ENCODE measurements around the gene AOC2. TPM values are rescaled to one million over a fixed set of nuclear protein-coding genes. Genes with fewer than 3 reads are reported as not detected.
A peak's percentile ranks its signal among the peaks of the same experiment; 100 is the strongest.

AOC2 gene
- total RNA-seq, 2 donors from 2014 or later = 1.9 to 2.6 TPM

DNA sequence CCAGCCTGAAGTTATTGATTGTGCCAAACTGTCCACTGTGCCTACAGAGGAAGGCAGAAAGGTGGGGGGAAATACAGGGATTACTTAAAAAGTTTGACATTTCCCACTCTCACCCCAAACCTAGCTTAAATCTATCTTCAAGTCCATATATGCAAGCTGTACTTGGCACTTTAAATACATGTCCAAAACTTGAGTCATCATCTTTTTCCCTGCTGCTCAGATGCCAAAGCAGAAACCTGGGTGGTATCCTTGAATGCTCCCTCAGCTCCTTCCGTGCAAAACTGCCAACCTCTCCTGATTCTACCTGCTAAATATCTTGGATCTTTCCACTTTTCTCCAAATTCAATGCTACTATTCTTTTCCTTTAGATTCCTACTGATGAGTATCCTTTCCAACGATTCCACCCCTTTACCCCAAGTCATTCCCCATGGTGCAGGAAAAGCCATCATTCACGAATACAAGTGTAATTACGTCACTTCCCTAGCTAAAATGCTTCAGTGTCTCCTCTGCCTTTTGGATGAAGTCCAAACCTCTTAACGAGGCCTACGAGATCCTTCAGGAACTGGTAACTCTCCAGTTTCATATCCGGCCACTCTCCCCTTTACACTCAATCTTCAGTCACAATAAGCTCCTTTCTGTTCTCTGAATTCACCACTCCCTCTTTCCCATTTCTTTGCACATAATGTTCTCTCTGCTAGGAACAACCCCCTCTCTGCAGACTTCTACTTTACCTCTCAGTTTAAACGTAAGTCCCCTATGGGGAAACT lies 29.6 kb upstream of the AOC2 start:
- DNase-seq (no peak), ATAC-seq (no peak)
- H3K4me3 Mint-ChIP-seq = no peak overlapping the region
- H3K36me3 Mint-ChIP-seq (ENCODE audit: low read depth) = peaks cover 25% of the 10 kb centered on the region
- H3K9me3 ChIP-seq (ENCODE audit: control insufficient read depth, low read length, poor library complexity, severe bottlenecking) = no peaks in the 10 kb centered on the region
- H3K27me3 Mint-ChIP-seq = no peaks in the 10 kb centered on the region
- H3K27ac Mint-ChIP-seq = no peak overlapping the region
- H3K4me1 Mint-ChIP-seq = peaks cover 10% of the 10 kb centered on the region

- DNase-seq (no peak), ATAC-seq (no peak)
- H3K9me3 ChIP-seq (ENCODE audit: control insufficient read depth, low read length, poor library complexity, severe bottlenecking) = no peaks in the 10 kb centered on the region
- Mint-ChIP-seq H3K4me3 (no peak overlapping the region), H3K36me3 (ENCODE audit: low read depth) (peaks cover 19% of the 10 kb centered on the region), H3K27ac (peak overlapping the region; percentile 49), H3K27me3 (no peaks in the 10 kb centered on the region), H3K4me1 (peaks cover 17% of the 10 kb centered on the region)
These were observed 26.5 kb upstream of the AOC2 start for GRCh38 chr17:42817866-42818265.

DNA sequence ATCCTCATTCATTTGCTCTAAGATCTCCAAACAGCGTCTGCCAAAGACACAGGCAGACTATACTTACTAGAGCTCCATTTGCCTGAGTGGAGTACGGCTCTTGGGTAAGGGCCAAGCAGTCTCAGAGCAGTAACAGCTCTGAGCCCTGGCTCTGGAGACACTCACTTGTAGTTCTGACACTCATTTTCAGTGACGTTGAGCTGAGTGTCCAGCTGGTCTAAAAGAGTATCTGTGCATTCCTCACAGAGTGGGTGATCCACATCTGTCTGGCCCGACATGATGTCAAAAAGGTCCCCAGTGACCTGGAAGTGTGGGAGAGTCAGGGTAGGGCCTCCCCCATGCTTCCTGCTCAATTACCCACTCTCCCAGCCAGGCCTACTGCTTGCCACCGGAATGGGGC lies 26.0 kb upstream of the AOC2 start:
- ATAC-seq (no peak), DNase-seq (no peak)
- Mint-ChIP-seq H3K27ac (peak overlapping the region; percentile 49), H3K27me3 (no peaks in the 10 kb centered on the region), H3K4me1 (peaks cover 18% of the 10 kb centered on the region), H3K36me3 (ENCODE audit: low read depth) (peaks cover 19% of the 10 kb centered on the region), H3K4me3 (no peak overlapping the region)
- H3K9me3 ChIP-seq (ENCODE audit: control insufficient read depth, low read length, poor library complexity, severe bottlenecking) = no peaks in the 10 kb centered on the region

DNA sequence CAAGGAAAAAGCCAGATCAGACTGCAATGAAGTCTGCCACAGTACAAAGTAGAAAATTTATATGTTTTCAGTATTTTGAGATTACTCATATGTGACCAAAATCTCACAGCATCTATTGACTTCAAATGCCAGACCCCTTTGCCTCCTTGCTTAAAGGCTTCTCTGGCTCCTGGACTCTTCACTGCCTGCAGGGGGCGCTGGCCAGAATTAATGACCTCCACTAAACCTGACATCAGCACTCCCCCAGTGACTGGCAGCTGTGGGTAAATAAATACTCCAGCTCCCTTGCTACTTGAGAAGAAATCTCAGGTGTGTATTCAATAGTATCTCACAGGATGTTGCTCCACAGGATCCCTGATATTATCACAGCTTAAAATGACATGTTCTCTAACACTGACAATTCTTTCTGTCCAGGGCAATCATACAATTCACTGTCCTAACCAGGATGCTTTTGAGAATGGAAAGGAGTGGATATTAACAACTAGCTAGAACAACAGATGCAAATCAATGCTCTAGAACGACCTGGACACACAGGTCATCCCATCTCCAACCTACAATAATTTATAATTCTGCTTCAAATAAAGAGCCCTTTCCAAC lies 24.3 kb upstream of the AOC2 start:
- peaks cover 10% of the 10 kb centered on the region for H3K36me3 Mint-ChIP-seq (ENCODE audit: low read depth)
- H3K4me3 Mint-ChIP-seq = no peak overlapping the region
- H3K4me1 Mint-ChIP-seq = peaks cover 23% of the 10 kb centered on the region
- H3K27ac Mint-ChIP-seq = no peak overlapping the region
- H3K9me3 ChIP-seq (ENCODE audit: control insufficient read depth, low read length, poor library complexity, severe bottlenecking) = no peaks in the 10 kb centered on the region
- no peak for ATAC-seq
- DNase-seq = peak; percentile 47
- H3K27me3 Mint-ChIP-seq = no peaks in the 10 kb centered on the region

DNA sequence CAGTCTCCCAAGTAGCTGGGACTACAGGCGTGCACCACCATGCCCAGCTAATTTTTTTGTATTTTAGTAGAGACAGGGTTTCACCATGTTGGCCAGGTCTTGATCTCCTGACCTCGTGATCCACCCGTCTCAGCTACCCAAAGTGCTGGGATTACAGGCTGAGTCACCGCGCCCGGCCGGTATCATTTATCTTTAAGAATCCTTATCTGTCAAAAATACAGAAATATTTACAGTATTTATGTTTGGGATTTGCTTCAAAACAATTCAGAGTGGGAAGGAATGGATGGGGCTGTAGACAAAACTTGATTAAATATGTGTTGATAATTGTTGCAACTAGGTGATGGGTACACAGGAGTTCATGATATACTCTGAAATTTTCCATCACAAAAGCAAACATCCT lies 23.2 kb upstream of the AOC2 start:
- ATAC-seq (no peak), DNase-seq (no peak)
- Mint-ChIP-seq H3K27ac (no peak overlapping the region), H3K4me3 (no peak overlapping the region), H3K36me3 (ENCODE audit: low read depth) (peaks cover 7% of the 10 kb centered on the region), H3K27me3 (no peaks in the 10 kb centered on the region), H3K4me1 (peaks cover 19% of the 10 kb centered on the region)
- H3K9me3 ChIP-seq (ENCODE audit: control insufficient read depth, low read length, poor library complexity, severe bottlenecking) = no peaks in the 10 kb centered on the region

- no peaks in the 10 kb centered on the region for H3K9me3 ChIP-seq (ENCODE audit: control insufficient read depth, low read length, poor library complexity, severe bottlenecking)
- Mint-ChIP-seq H3K27ac (no peak overlapping the region), H3K4me1 (peaks cover 25% of the 10 kb centered on the region), H3K27me3 (peaks cover 9% of the 10 kb centered on the region), H3K36me3 (ENCODE audit: low read depth) (peaks cover 7% of the 10 kb centered on the region), H3K4me3 (no peak overlapping the region)
- DNase-seq (no peak), ATAC-seq (no peak)
These were observed 16.9 kb upstream of the AOC2 start for GRCh38 chr17:42827472-42827871.

GRCh38 chr17:42830971-42831370 lies 13.4 kb upstream of the AOC2 start:
- Mint-ChIP-seq H3K4me3 (no peak overlapping the region), H3K36me3 (ENCODE audit: low read depth) (peaks cover 7% of the 10 kb centered on the region), H3K27ac (peak overlapping the region; percentile 57), H3K27me3 (peaks cover 9% of the 10 kb centered on the region), H3K4me1 (peaks cover 27% of the 10 kb centered on the region)
- DNase-seq (no peak), ATAC-seq (no peak)
- H3K9me3 ChIP-seq (ENCODE audit: control insufficient read depth, low read length, poor library complexity, severe bottlenecking) = no peaks in the 10 kb centered on the region

DNA sequence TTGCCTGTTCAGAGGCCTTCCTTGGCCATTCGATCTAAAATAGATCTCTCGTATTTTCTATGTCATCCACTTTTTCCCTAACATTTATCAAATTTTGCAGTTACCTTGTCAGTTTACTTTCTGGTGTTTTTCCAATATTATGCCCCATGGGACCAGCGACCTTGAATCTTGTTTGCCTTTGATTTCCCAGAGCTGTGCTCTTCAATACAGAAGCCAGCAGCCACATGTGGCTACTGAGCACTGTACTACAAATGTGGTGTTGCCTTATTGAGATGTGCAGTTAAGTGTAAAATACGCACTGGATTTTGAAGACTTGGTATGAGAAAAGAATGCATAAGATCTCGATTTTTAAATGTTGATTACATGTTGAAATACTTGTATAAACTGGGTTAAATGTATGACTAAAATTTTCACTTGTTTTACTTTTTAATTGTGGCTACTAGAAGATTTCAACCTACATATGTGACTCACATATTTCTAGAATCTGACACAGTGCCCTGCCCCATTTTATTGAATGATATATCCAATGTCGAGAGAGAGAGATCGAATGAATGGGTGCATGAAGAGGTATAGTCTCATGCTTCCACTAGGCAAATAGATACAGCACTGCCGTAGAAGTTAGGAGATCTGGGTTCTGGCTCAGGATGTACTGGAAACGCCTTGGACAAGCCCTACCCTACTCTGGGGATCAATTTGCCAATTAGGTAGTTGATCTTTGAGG lies 12.0 kb upstream of the AOC2 start:
- Mint-ChIP-seq H3K27me3 (peaks cover 9% of the 10 kb centered on the region), H3K36me3 (ENCODE audit: low read depth) (peaks cover 7% of the 10 kb centered on the region), H3K27ac (peak overlapping the region; percentile 99), H3K4me3 (peak overlapping the region; percentile 95), H3K4me1 (peaks cover 27% of the 10 kb centered on the region)
- DNase-seq (no peak), ATAC-seq (peak; percentile 24)
- no peaks in the 10 kb centered on the region for H3K9me3 ChIP-seq (ENCODE audit: control insufficient read depth, low read length, poor library complexity, severe bottlenecking)

DNA sequence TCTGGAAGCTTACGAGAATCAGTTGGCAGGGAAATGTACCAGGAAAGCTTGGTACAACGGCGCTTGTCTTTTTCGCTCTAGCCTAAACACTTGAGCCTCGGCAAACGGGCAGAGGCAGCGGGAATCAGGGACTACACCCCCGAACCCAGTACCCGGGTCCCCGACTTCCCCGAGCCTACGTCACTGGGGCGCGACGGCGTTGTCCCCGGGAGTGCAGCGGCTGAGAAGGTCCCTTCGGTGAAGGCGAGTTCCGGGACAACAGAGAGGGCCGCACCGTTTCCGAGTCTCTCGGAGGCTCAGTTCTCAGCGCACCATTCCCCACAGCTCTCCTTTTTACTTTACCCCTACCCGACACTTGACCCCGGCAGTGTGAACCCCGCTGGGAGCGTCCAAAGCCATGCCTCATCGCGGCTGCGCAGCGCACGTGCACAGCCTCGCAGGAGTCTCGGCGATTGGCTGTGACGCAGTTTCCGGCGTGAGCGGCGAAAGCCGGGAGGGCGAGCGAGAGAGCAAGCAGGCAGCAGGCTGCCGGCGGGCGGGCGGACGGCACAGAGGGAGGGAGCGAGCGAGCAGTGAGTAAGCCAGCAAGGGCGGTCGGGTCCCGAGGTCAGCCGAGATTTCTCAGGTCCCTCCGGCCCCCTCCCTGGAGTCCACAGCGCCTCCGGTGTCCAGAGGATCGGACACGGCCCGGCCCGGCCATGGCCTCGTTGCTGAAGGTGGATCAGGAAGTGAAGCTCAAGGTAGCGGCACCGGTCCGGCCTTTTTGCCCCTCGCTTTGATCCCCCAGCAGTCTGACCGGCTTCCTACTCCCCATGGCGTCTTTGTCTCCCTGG lies 11.2 kb upstream of the AOC2 start, which contains the start of gene PSME3:
PSME3 (plus strand) TSS at position 464 of the 833 bp plus-strand sequence; CDS start at position 699, 235 bp downstream.
- peak; percentile 77 to 81 (median 78) for DNase-seq
- Mint-ChIP-seq H3K4me3 (peak within 1 kb of the TSS; percentile 95), H3K36me3 (ENCODE audit: low read depth) (peaks cover 9% of the 10 kb centered on the region), H3K27ac (peak within 1 kb of the TSS; percentile 99), H3K4me1 (peaks cover 29% of the 10 kb centered on the region), H3K27me3 (peaks cover 5% of the 10 kb centered on the region)
- H3K9me3 ChIP-seq (ENCODE audit: control insufficient read depth, low read length, poor library complexity, severe bottlenecking) = no peaks in the 10 kb centered on the region
- peak; percentile 93 for ATAC-seq

- H3K27ac Mint-ChIP-seq = peak overlapping the region; percentile 99
- H3K36me3 Mint-ChIP-seq (ENCODE audit: low read depth) = peaks cover 7% of the 10 kb centered on the region
- peaks cover 29% of the 10 kb centered on the region for H3K4me1 Mint-ChIP-seq
These were observed 10.5 kb upstream of the AOC2 start for GRCh38 chr17:42833767-42834422.

DNA sequence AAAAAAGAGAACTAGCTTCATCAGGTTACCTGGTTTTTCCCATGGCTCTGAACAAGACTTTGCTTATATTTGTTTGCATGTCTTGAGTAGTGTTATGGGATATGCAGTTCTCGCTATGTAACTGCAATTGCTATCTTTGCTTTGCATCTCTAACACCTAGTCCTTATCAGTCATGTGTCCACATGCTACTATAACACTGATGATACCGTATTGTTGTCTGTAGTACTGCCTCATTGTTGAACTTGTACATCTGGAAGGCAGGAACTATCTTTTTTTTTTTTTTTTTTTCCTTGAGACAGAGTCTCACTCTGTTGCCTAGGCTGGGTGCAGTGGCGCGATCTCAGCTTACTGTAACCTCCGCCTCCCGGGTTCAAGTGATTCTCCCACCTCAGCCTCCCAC lies 8.6 kb upstream of the AOC2 start:
- peaks cover 2% of the 10 kb centered on the region for H3K36me3 Mint-ChIP-seq (ENCODE audit: low read depth)
- H3K4me3 Mint-ChIP-seq = no peak overlapping the region

More at GRCh38 chr17:42833767-42834422, 10.5 kb upstream of the AOC2 start:
- no peaks in the 10 kb centered on the region for H3K9me3 ChIP-seq (ENCODE audit: control insufficient read depth, low read length, poor library complexity, severe bottlenecking)
- Mint-ChIP-seq H3K4me3 (peak overlapping the region; percentile 95), H3K27me3 (peaks cover 2% of the 10 kb centered on the region)
- no peak for DNase-seq
- no peak for ATAC-seq

GRCh38 chr17:42841975-42842685 lies 2.2 kb upstream of the AOC2 start:
- H3K27ac Mint-ChIP-seq = no peak overlapping the region
- H3K27me3 Mint-ChIP-seq = no peaks in the 10 kb centered on the region
- H3K4me1 Mint-ChIP-seq = peaks cover 13% of the 10 kb centered on the region
- no peaks in the 10 kb centered on the region for H3K9me3 ChIP-seq (ENCODE audit: control insufficient read depth, low read length, poor library complexity, severe bottlenecking)
- H3K36me3 Mint-ChIP-seq (ENCODE audit: low read depth) = peaks cover 7% of the 10 kb centered on the region
- H3K4me3 Mint-ChIP-seq = no peak overlapping the region
- ATAC-seq = no peak
- no peak for DNase-seq

More for the DNA sequence above, 8.6 kb upstream of the AOC2 start:
- no peak for DNase-seq
- ATAC-seq = no peak
- Mint-ChIP-seq H3K4me1 (peaks cover 21% of the 10 kb centered on the region), H3K27me3 (no peaks in the 10 kb centered on the region), H3K27ac (no peak overlapping the region)
- H3K9me3 ChIP-seq (ENCODE audit: control insufficient read depth, low read length, poor library complexity, severe bottlenecking) = no peaks in the 10 kb centered on the region
